Psoas muscle (tissue), 8 donors: ENCODE measurements around the gene DMBX1. TPM values are rescaled to one million over a fixed set of nuclear protein-coding genes. Genes with fewer than 3 reads are reported as not detected.

Experiments
- ATAC-seq, 4 donors: fragments of 200-7000 bp; cut with Tn5 transposase; one replicate each; pipeline ENCODE4 v1.9.1; 2020; ENCODE audit warnings: moderate library complexity in 3 of 4, mild to moderate bottlenecking in 2 of 4
- DNase-seq, 2 donors: peaks; one replicate each; pipeline ENCODE4 v3.0.0-alpha.2; 2020
- H3K27ac ChIP-seq: fragments of 200-600 bp; one replicate; pipeline ENCODE4 v1.8.0; 2022
- H3K27me3 ChIP-seq, 3 donors: fragments of 200-600 bp in 1 of 3; one replicate each; pipeline versions ENCODE4 v1.6.1 to v1.8.0; 2013 to 2022; ENCODE audit warnings: low read length in 2 of 3, mild to moderate bottlenecking in 2 of 3, moderate library complexity in 1 of 3; ENCODE audit not compliant: insufficient read depth in 3 of 3
- H3K36me3 ChIP-seq, 2 donors: fragments of 200-600 bp in 1 of 2; one replicate each; pipeline versions ENCODE4 v1.6.1 to v1.8.0; 2013 to 2022; ENCODE audit warnings: low read depth in 1 of 2, mild to moderate bottlenecking in 1 of 2, moderate library complexity in 1 of 2; ENCODE audit not compliant: insufficient read depth in 1 of 2
- H3K4me1 ChIP-seq: fragments of 200-600 bp; one replicate; pipeline ENCODE4 v1.8.0; 2022
- H3K4me3 ChIP-seq: fragments of 200-600 bp; one replicate; pipeline ENCODE4 v1.8.0; 2022; ENCODE audit warnings: mild to moderate bottlenecking
- H3K9me3 ChIP-seq: fragments of 200-600 bp; one replicate; pipeline ENCODE4 v1.8.0; 2022
- CTCF ChIP-seq: fragments of 200-600 bp; IDR thresholded peaks from one replicate; pipeline ENCODE4 v1.8.0; 2022; ENCODE audit warnings: antibody characterized with exemption
- WGBS, 3 donors: extraction: QIAGEN DNeasy Blood & Tissue Kit; methylation state at CpG; one replicate each; pipeline versions ENCODE4 v1.1.6 to v1.1.7; 2013; 5-methylcytosine and 5-hydroxymethylcytosine counted together
- intact Hi-C, 2 donors: fragments of 100-400 bp; cut with DNase I; formaldehyde crosslinking; loops; one replicate each; pipeline versions ENCODE4 v1.11.0 to v1.14.2; 2022
- polyA plus RNA-seq, 3 donors: library from polyadenylated mRNA; stranded (reverse); fragments of 200-250 nt; gene quantifications; one replicate each; pipeline ENCODE4 v1.2.3, GENCODE V29; 2013
- total RNA-seq, 4 donors: library from RNA; stranded (reverse); fragmentation: NEBNext Ultra II Directional in 2 of 4; extraction: Animal tissue kit (Norgen Biotek cat#: 25700) in 2 of 4; gene quantifications; one replicate each; pipeline versions ENCODE4 v1.2.1 to v1.2.4, GENCODE V29; 2021 to 2023
- donor health status: healthy with polysubstance abuse.
- donor health status: DM: no; HTN: no; CAD: no; lungs with moderate emphysema.
- donor health status: Bipolar disorder and iron deficiency.
- donor health status: healthy.
- donor health status: DM: yes; HTN: yes; CAD: no.
- donor health status: DM: no; HTN: no; CAD: no.
- donor health status: DM: no; HTN: no; CAD: no.
- donor health status: DM: yes; HTN: yes; CAD: no.

DMBX1 gene
- total and polyA plus RNA-seq, 7 donors, result not detected

- intact Hi-C loops, result no loop called here
- Histone ChIP-seq H3K4me3 (no peak overlapping the region), H3K9me3 (no peaks in the 10 kb centered on the region), H3K27ac (no peak overlapping the region), H3K4me1 (peaks cover 22% of the 10 kb centered on the region), H3K27me3 (peaks cover 0 to 68% (median 45%) of the 10 kb centered on the region in 3 donors), H3K36me3 (no peaks in the 10 kb centered on the region)
- no peak for ATAC-seq
- DNase-seq, result no peak
- no peak for TF ChIP-seq CTCF
- WGBS, 3 donors, result 45 to 59% (median 55%) methylated on average over 19 of the region's 19 CpGs
Measured at GRCh38 chr1:46493316-46494032, 3.8 kb downstream of the DMBX1 start.

DNA sequence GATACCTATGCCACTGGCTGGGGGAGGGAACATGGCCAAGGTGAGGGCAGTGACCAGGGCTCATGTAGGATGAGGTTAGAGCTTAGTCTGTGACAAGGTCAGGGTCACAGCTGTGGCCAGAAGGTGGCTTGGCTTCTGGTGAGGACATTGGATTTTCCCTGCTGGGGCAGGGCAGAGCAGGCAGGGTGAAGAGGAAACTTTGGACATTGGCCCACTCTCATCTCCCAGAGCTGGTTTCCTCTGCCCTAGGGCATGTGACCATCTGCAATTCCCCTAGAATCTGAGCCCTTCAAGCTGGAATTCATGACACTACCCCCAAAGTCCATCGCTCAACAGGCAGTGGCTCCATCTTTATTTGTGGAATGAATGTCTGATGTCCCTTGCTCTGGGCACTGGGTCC, 5.3 kb downstream of the DMBX1 start:
- 76 to 95% (median 88%) methylated on average over 1 of the region's 1 CpG for WGBS, 3 donors
- Histone ChIP-seq H3K36me3 (no peaks in the 10 kb centered on the region), H3K4me1 (peaks cover 11% of the 10 kb centered on the region), H3K4me3 (no peak overlapping the region), H3K27ac (no peak overlapping the region), H3K9me3 (no peaks in the 10 kb centered on the region), H3K27me3 (peaks cover 0 to 54% (median 34%) of the 10 kb centered on the region in 3 donors)
- DNase-seq (no peak), ATAC-seq (no peak)
- TF ChIP-seq CTCF, result no peak
- intact Hi-C loops, result no loop called here

GRCh38 chr1:46495778-46496177, 6.1 kb downstream of the DMBX1 start:
- H3K4me3 ChIP-seq, result no peak overlapping the region
- TF ChIP-seq CTCF, result no peak
- 89 to 93% (median 93%) methylated on average over 2 of the region's 2 CpGs for WGBS, 3 donors
- no peak for DNase-seq
- intact Hi-C loops, result no loop called here
- ATAC-seq, result no peak
- H3K36me3 ChIP-seq, result no peaks in the 10 kb centered on the region
- no peaks in the 10 kb centered on the region for H3K9me3 ChIP-seq
- no peak overlapping the region for H3K27ac ChIP-seq
- H3K27me3 ChIP-seq, result peaks cover 0 to 45% (median 28%) of the 10 kb centered on the region in 3 donors
- H3K4me1 ChIP-seq, result peaks cover 3% of the 10 kb centered on the region

DNA sequence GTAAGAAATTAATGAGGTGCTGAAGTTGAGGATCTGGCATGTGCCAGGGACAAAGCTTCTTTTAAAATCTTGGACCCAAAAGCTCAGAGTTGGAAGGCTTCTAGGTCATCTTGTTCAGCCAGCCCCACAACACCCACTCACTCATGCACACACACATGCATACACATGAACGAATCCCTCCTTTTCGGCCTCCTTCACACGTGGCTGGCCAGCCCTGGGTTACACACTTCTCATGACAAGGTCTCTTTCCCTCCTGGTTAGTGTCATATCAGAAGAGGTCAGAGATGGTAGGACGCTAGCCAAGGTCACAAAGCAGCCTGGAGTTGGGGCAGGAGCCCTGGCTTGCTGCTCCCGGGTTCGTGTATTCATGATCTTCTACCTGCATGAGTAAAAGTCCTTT, 6.9 kb downstream of the DMBX1 start:
- no peaks in the 10 kb centered on the region for H3K9me3 ChIP-seq
- H3K27ac ChIP-seq, result no peak overlapping the region
- H3K4me3 ChIP-seq, result no peak overlapping the region
- no peaks in the 10 kb centered on the region for H3K36me3 ChIP-seq
- no peak for DNase-seq
- WGBS, 3 donors, result 63 to 75% (median 69%) methylated on average over 6 of the region's 6 CpGs
- no peak for ATAC-seq
- no peaks in the 10 kb centered on the region for H3K4me1 ChIP-seq
- intact Hi-C loops, result no loop called here
- peaks cover 0 to 38% (median 21%) of the 10 kb centered on the region in 3 donors for H3K27me3 ChIP-seq
- TF ChIP-seq CTCF, result no peak

DNA sequence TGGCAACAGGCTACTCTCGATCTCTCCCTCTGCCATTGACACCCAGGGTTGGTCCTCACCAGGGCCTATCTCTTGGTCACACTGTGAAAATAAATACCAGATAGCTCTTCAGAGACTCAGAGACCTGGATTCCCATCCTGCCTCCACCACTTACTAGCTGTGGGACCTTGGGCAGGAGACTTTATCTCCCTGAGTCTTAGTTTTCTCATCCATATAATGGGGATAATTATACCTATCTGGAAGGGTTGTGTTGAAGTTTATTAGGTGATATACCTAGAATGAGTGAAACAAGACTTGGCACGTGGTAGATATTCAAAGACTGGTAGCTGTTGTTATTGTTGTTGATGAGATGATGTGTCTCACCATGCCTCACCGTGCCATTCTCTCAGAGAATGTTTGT, 7.4 kb downstream of the DMBX1 start:
- Histone ChIP-seq H3K9me3 (no peaks in the 10 kb centered on the region), H3K27me3 (peaks cover 0 to 32% (median 16%) of the 10 kb centered on the region in 3 donors), H3K4me1 (no peaks in the 10 kb centered on the region), H3K36me3 (no peaks in the 10 kb centered on the region), H3K4me3 (no peak overlapping the region), H3K27ac (no peak overlapping the region)
- intact Hi-C loops, result no loop called here
- TF ChIP-seq CTCF, result no peak
- DNase-seq (no peak), ATAC-seq (no peak)
- 68 to 83% (median 70%) methylated on average over 3 of the region's 3 CpGs for WGBS, 3 donors
